GM03348 (cell line): ENCODE measurements around the gene GSN.

ENCODE experiments used
- DNase-seq: peaks from one replicate; pipeline ENCODE4 v3.0.0; 2012; ENCODE audit warnings: low spot score

The GSN gene

DNA sequence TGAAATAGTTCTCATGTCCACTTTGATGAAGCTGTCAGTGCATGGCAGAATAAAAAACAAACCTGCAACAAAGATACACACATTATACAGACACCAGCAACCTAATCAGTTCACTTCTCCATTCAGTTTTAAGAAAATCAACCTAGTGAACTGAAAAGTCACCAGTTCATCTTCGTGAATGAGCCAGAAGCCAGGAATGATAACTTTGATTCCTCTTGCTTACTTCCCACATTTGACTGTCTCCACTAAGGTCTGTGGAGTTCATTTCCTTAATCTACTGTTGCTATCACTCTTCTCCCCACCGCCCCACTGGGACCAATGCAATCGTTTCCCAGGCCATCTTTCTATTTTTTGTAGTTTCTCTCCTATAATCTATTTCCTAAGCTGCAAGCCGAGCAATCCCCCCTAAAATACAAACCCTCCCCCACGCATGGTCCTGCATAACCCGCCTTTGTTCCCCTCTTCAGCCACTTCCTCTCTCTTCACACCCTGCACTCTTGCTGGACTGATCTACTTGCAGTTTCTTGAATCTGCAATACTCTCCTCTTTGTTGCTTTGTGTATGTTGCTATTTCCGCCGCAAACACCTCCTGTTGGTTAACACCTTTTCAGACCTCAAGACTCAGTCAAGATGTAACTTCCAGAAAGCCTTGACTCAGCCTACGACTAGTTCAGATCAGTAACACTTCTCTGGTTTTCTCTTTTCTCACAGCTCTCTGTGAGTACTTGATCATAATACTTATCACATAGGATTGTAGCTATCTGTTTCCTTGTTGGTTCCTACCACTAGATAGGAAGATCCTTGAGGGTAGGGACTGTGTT is 85.5 kb downstream of the GSN start:
- DNase-seq, result no peak

DNA sequence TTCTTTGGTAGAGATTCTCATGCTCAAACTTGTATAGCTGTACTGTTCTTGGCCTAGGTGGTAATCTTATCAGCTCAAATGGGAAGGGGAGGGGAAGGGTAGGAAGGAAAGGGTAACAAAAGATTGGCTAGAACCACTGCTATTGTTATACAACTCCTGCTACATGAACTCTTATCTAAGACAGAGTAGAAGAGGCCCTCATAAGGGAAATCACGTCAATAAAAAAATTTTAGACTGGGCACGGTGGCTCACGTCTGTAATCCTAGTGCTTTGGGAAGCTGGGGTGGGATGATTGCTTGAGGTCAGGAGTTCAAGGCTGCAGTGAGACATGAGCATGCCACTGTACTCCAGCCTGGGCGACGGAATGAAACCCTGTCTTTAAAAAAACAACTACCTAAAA is 86.2 kb downstream of the GSN start:
- DNase-seq, result no peak

DNA sequence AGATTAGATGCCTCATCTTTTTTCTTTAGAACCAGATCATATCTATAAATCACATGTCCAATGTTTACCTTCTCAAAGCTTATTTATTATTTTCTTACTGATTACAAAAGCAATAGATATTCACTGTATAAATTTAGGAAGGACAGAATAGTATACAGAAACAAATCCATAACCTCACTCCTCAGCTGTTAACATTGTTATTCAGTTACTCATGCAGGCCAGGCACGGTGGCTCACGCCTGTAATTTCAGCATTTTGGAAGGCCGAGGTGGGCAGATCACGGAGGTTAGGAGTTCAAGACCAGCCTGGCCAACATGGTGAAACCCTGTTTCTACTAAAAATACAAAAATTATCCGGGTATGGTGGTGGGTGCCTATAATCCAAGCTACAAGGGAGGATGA is 86.8 kb downstream of the GSN start:
- DNase-seq, result no peak

DNA sequence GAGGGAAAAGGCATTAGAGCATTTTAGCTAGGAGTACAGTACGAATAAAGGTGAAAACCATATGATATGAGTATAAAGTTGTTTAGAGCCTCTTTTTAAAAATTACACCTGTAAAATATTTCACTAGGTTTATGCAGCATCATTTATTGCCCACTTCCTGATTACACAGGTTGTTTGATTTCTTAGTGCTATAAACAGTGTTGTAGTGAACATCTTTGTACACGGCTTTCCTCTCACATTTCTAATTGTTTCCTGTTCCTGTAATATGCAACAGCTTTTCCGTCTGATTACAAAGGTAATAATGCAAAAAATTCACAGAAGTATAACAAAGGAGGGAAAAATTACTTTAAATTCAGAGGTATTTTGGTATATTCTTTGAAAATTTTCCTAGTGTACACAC is 89.0 kb downstream of the GSN start:
- DNase-seq, result no peak

DNA sequence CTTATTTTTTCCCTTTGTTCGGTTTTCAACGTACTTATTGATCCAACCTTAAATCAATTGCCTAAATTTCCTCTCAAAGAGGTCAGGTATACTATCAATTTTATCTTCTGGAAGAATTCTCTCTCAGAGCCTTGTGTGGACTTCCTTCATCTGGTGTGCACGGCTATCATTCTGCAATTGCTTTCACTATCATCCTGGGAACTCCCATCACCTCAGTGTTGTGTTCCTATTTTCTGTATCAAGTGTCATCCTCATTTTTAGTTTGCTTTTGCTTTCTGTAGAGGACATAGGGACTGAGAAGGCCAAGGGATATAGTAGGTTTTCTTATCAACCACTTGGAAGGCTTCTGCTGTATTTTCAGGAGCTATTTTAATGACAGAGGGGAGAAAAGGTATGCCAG is 90.8 kb downstream of the GSN start:
- no peak for DNase-seq

DNA sequence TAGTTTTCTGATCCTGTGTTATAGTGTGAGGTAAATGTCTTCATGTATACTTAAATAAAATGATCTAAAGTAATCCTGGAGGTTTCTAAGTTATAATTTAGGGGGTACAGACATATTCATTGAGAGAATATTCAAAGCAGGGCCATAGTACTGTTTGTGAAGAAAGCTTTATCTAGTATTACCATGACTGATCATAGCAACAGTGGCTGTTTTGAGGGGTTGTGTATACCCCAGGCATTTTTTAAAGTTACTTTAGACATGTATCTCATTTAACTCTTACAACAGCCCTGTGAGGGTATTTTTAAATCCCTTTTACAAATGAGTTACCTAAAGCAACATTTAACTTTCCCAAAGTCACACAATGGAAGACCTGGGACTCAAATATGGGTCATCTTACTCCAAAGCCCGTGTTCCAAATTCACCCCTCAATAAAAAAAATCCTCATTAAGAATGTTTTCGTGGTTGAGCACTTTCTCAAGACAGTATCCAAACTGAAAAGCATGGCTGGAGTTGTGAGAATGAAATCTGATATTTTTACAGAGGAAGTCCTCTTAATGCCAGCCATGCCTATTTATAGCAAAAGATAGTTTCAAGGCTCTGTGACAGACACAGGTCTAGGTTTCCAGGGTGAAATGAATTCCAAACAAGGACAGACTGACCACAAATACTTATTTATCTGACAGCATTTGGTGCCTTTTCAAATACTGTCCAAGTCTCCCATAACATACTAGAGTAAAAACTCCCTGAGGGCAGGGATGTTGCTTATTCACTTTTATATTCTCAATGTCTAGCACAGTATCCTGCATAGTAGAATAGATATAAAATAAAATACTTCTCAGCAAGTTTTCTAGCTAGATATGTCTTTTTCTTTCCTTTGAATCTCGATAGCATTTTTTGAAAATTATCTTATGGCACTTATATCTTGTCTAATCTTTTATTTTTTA is 91.7 kb downstream of the GSN start:
- peak; percentile 7 for DNase-seq

DNA sequence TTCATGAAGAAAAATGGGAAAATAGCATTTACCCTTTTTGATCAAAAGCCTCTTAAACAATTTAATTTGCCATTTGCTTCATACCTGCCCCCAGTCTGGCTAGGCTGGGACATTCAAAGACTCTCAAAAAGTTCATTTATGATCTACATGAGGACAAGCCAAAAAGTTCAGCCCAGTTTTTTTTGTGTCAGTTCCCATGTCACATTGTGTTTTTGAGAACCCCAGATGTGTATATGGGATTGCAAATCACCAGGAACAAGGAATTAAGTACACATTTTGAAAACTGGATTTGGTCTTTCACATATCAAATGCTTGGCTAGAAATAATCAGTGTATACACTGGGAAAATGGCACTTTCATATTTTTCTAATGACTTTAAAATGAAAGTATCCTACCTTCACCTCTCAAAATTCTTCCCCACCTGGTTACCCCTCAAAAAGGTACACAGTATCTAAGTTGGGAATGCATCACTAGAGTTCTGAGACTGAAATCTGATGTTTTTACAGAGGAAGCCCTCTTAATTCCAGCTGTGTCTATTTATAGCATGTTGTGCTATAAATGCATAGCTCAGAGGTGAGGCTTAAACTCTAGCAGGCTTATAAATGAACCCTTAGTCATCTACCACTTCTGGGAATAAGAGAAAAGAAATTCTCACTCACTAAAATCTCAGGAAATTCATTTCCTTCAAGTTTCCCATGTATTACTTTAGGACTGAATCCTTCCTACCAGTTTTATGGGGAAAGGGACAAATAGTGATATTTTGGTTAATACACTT is 92.8 kb downstream of the GSN start:
- peak; percentile 61 for DNase-seq

DNA sequence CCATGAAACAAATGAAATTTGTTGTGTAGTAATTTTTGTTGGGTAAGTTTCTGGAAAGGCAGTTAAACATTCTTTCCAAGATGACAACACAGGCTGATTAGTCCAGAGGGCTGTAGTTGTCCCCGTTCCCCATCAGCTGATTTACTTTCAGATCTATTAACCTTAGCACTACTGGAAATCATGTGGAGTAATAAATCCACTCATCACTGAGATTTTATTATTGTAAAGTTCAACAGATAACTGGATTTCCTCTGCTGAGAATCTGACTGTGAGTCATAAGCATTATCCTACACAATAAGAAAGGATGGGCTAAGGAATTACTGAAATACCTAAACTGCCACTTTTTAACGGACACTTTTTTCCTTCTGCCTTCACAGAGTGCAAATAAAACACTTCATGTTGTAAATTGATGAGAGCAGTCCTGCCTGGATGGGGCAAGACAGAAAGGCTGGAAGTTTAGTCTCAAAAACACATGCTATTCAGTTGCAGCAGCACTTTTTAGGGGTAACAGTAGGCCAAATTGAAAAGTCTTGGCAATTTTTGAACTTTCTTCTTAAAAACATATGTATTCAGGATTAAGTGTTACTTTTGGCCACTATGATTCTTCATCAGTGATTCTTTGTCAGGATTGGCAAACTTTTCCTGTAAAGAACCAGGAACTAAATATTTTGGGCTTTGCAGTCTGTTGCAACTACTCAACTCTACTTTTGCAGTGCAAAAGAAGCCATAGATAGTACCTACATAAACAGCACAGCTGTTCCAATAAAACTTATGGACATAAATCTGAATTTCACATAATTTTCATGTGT is 95.1 kb downstream of the GSN start:
- DNase-seq, result peak; percentile 64

DNA sequence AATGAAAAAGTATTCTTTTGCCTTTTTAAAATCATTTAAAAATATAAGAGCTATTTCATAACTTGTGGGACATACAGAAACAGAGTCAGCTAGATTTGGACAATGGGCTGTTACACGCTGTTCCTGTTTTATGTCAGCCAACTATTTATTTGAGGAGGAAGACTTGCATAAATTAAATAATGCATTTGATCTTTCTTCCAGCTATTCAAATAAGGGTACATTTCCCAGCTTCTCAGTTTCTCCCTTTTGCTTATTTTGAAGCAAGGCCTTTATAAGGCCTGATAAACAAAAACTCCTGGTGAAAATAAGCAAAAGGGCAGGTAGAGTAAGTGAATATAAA is 95.6 kb downstream of the GSN start:
- DNase-seq, result no peak

DNA sequence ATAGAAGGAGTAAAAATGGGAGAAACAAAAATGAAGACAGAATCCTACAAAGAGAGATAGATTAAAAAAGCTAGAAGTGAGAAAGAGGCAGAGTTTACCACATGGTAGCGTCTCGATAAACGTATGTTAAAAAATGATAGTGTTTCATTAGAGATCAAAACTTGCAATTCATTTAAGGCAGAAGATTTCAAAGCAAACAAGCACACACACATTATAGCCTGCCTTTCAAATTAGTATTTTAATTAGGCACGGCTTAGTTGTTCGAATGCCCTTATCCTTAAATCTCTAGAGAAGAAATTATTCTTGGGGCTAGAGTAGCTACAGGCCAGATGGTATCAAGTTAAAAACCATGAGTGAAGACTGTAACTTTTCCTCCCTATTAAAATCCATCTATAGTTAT is 96.1 kb downstream of the GSN start:
- no peak for DNase-seq

DNA sequence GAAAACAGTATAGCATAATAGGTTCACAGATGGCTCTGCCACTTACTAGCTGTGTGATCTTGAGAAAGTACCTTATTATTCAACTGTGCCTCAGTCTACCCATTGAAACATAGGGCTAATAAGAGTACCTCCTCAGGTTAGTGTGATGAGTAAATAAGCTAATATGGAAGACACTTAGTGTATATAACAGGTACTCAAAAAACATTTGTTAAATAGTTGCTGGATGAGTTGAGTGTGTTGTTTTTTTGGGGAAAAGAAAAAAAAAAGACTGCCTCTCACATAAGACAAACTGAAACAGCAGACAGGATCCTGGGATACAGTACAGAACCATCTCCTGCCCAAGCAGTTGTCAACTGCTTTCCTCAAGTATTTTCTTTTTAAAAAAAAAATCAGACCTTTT is 96.9 kb downstream of the GSN start:
- no peak for DNase-seq

DNA sequence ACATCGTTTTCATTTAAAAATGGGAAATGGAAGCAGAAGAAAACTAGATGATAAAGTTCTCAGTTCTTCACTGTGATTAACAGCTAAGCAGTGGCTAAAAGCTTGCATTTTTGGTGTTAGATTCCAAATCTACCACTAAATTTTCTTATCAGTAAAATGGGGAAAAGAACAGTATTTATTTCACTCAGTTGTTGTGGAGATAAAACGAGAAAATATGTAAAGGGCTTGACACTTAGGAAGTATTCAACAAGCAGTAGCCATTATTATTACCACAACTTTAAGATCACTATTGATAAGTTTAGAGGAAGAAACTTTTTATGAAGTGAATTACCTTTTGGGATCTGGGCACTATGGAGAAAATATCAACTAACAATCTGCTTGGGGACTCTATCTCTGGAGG is 97.6 kb downstream of the GSN start:
- DNase-seq, result no peak

DNA sequence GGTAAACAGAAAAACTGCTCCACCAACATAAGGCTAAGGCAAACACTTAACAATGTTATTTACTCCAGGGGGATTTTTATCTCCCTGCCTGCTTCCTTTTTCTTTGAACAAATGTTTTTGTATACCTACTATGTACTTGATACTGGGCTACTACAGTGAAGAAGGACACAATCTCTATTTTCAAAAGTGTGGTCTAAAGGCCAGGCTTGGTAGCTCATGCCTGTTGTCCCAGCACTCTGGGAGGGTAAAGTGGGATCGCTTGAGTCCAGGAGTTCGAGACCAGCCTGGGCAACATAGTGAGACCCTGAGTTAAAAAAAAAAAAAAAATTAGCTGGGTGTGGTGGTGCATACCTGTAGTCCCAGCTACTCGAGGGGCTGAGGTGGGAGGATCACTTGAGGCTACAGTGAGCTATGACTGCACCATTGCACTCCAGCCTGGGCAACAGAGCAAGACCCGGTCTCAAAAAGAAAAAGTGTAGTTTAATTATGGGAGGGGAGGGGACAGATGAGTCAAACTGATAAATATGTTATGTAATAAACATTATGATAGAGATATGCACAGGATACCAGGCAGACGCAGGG is 98.7 kb downstream of the GSN start:
- DNase-seq, result no peak

DNA sequence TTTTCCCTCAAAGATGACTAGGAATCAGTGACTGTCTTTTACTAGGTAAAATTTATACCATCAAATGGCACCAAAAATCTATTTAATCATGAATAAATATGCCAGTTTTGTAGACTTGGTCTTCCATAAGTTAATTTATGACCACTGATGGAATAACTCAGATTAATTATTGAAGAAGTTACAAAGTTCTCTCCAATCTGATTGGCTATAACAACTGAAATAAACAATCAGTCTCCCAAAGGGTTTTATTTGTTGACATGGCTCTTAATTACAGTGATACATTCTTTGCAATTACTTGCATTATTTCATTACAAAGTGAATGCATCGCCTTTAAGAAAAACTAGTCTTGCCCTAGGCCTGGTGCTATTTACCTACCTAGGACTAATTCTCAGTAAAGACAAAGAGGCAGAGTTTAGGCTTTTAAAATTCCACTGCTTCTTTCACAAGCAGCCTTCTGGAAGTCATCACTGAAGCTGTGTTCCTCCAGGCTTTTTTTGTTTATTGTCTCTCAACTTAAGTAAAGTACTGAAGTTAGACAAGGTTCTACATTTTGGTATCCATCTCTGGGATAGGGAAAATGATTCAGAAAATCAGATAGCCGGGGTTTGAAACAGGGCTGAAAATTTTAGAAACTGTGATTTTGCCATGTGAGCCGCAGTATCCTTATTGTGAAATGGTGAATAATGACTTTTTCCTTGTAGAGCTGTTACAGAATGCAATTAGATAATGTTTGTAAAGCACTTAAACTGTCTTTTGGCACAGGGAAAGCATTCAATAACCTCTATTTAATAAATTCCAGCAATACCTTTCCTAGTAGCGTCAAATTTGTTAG is 99.6 kb downstream of the GSN start:
- peak; percentile 27 for DNase-seq

DNA sequence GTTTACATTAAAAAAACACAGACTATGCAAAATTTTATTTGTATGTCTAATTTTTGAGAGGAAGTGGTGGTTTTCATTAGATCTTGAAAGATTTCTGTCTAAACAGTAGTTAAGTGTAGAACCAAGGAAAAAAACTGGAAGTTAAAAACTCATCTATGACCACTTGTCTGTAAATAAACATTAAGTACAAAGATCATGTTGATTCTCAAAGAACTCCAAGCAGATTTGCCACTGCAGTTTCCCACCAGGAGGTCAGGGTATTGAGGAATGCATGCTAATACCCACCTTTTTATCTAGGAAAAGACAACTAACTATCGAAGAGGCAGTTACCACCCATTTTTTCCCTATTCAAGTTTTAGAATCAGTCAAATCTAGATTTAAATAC is 100.2 kb downstream of the GSN start:
- DNase-seq, result no peak

DNA sequence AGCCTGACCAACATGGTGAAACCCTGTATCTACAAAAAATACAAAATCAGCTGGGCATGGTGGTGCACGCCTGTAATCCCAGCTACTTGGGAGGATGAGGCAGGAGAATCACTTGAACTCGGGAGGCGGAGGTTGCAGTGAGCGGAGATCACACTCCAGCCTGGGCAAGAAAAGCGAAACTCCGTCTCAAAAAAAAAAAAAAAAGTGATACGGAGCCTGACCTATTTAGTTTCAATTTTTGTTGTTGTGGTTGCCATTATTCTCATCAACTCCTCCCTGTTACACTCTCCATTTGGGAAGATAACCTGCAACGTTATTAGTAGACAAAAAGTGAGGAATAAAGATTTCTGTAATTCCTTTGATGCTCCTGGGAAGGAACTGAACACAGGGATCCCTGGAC is 100.8 kb downstream of the GSN start:
- DNase-seq, result no peak

DNA sequence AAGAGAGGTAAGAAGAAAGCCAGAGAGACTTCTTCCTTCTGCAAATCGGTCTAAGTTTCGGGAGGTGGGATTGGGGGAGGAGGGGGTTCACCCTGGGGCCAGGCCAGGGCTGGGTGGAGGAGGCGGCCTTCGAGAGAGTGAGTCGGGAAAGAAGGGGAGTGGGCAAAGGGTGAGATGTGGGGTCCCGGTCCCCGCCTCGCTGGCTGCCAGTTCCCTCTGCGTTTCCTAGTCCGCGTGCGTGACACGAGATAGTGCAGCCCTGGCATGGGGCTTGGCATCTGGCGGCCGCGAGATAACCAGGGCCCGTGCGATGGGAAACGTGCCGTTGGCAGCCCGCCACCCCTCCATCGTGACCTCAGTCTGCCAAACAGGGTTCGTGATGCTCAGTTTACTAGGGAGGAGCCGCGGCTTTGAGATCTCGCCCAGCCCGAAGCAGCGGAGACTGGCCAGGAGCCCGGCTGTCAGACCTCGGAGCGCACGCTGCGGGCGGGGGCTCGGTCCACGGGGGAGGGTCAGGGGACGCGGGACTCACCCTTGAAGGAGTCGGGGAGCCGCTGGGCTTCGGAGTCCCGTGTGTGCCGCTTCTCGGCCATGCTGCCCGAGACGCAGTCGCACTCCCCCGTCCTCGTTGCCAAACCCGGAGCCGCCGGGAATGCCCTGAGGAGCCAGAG is 101.8 kb downstream of the GSN start, which contains the start of gene STOM:
TSS of gene STOM (minus strand) at position 656 of the 671 bp plus-strand sequence. CDS start at position 593, 63 bp downstream.
- peak; percentile 83 for DNase-seq

DNA sequence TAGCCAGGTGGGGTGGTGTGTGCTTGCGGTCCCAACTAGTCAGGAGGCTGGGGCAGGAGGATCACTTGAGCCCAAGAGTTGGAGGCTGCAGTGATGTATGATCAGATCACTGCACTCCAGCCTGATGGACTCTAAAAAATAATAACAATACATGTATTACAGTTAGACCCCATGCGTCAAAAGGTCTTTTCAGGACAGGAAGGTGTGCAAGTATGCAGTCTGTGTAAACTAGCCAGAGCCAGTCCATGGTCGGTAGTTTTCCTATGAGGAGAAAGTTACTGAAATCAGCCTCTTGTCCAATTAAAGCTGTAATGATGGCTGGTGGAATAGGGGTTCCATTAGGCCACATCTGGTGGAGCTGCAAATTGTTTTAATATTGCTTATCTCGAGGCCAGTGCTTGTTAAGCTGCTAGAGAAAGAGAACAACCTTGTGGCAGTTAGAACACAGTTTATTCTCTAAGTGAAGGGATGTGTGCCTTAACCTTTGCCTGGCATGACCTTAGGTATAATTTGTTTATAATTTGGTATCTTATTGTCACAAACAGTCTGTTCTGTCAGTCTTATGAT is 103.6 kb downstream of the GSN start:
- no peak for DNase-seq

DNA sequence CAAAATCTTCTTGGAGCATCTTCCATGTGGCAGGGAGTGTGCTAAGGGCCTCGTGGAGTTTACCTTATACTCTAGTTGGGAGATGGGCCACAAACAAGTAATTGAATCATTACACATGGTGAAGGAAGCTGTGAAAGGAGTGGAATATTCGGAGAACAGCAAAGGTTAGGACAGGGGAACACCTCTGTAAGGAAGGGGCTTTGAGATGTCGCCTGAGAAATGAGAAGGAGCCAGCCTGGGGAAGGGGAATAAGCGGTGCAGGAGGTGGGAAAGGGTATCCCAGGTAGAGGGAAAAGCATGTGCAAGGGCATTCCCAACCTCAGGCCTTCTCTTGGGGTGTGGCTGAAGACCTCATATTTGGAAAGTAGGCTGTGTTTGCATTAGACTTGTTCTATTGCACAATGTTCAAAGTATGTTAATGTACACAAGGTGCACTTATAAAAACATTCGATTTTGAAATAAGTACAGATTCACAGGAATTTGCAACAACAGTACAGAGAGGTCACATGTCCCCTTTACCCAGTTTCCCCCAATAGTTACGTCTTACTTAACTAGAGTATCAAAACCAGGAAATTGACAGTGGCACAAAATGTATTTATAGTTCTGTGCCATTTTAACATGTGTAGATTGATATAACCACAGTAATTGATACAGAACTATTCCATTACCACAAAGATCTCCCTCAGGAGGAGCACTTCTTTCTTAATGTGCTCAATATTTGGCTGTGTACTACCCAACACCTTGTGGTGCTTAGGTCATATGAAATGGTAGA is 104.5 kb downstream of the GSN start:
- DNase-seq, result no peak
